ENCODE data around the gene CNIH3. TPM values are rescaled to one million over a fixed set of nuclear protein-coding genes. Genes with fewer than 3 reads are reported as not detected.

Gene CNIH3
- total RNA-seq, 4 donors from 2014 or later, result 1.9 to 7.0 (median 4.0) TPM

DNA sequence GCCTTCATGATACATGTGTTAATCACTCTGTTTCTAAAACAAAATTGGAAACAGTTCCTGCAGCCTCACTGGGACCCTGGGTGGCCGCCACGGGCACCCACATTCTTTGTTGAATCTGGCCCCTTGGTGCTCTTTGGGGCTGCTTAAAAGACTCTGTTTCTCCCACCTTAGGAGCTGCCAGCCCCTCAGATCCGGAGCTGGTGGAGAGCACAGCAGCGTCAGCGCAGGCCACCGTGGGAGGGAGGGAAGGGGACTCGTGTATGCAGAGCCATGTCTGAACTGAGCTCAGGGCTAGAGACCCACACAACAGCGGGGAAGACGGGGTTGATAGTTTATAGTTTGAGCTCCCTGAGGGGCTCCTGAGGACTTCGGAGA lies 121.2 kb downstream of the CNIH3 start:
- 68 to 72% methylated on average over 10 of the region's 10 CpGs for WGBS, 2 donors
- no peak for DNase-seq
- Histone ChIP-seq H3K36me3 (no peaks in the 10 kb centered on the region), H3K27ac (no peak overlapping the region), H3K9me3 (no peaks in the 10 kb centered on the region), H3K4me1 (peaks cover 0 to 12% of the 10 kb centered on the region in 2 donors), H3K27me3 (no peaks in the 10 kb centered on the region), H3K4me3 (replicated peaks in 1 of 3) (no peak overlapping the region)
- intact Hi-C loops (cut with DNase I), result no loop called here
- no peak for TF ChIP-seq POLR2A (IDR thresholded peaks at IDR 0.05)
- TF ChIP-seq, protein P1, sequence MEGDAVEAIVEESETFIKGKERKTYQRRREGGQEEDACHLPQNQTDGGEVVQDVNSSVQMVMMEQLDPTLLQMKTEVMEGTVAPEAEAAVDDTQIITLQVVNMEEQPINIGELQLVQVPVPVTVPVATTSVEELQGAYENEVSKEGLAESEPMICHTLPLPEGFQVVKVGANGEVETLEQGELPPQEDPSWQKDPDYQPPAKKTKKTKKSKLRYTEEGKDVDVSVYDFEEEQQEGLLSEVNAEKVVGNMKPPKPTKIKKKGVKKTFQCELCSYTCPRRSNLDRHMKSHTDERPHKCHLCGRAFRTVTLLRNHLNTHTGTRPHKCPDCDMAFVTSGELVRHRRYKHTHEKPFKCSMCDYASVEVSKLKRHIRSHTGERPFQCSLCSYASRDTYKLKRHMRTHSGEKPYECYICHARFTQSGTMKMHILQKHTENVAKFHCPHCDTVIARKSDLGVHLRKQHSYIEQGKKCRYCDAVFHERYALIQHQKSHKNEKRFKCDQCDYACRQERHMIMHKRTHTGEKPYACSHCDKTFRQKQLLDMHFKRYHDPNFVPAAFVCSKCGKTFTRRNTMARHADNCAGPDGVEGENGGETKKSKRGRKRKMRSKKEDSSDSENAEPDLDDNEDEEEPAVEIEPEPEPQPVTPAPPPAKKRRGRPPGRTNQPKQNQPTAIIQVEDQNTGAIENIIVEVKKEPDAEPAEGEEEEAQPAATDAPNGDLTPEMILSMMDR (IDR thresholded peaks at IDR 0.05), result no peak

DNA sequence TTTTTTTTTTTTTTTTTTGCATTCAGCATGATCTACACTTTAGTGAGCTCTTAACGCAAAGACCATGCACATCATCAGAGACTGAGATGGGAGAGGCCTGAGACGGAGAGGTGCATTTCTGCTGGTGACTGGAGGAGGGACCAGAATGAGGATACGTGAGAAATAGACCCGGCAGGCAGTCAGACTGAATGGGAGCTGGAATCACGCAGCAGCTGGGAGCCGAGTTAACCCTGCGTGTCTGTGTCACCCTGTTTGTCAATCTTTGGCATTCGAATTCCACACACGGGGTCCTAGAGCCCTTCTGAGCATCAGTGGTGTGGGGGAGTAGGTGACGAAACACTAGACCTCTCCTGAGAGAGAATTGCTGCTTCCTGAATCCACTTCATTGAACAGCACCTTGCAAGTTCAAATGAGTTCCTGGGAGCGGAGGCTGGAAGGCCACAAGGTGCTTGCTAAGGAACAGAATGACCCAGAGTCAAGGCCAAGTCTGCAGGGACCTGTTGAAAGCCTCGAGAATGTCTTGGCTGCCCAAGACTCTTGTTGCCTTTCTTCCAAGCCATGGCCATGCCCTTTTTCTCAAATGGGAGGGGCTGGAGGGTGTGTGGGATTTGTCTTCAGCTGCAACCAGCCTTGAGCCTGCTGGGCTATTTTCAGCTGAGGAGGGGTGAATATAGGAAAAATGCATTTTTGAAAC lies 123.3 kb downstream of the CNIH3 start:
- TF ChIP-seq, protein P1 (IDR thresholded peaks at IDR 0.05), result no peak
- no peak for TF ChIP-seq POLR2A (IDR thresholded peaks at IDR 0.05)
- peaks cover 0 to 5% of the 10 kb centered on the region in 2 donors for H3K4me1 ChIP-seq
- no peak for DNase-seq
- H3K27ac ChIP-seq, result no peak overlapping the region
- H3K36me3 ChIP-seq, result no peaks in the 10 kb centered on the region
- H3K27me3 ChIP-seq, result no peaks in the 10 kb centered on the region
- WGBS, 2 donors, result 82 to 87% methylated on average over 12 of the region's 12 CpGs
- H3K9me3 ChIP-seq, result no peaks in the 10 kb centered on the region
- no peak overlapping the region for H3K4me3 ChIP-seq (replicated peaks in 1 of 3)
- intact Hi-C loops (cut with DNase I), result no loop called here

DNA sequence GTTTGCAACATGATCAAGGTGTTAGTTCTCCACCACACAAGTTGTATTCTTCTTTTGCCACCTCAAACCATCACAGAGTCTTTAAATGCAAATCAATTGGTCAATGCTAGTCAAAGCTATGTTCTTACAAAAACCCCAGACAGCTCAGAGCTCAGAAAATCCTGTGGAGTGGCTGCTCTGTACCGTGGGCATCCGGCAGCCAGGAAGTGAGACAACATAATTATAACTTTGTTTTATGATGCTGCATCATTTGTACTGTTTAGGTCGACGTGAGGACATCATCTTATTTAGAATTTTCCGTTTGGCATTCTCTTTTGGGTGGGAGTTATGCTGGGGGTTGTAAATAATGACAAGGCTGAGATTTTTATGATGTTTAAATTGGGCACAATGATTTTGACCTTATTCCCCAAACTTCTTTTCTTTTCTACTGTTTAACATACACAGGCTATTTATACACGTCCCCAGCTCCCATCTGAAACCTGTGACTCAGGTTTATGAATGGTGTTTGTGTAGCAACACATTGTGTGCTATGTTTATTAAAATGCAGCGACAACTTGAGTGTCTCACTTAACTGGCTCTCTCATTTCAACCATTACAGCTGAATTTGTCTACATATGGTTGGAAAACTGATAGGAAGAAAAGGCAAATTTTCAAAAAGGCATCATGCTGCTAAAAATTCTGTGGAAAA lies 124.0 kb downstream of the CNIH3 start:
- no peak for TF ChIP-seq POLR2A (IDR thresholded peaks at IDR 0.05)
- TF ChIP-seq, protein P1 (IDR thresholded peaks at IDR 0.05), result no peak
- H3K27ac ChIP-seq, result no peak overlapping the region
- H3K4me3 ChIP-seq (replicated peaks in 1 of 3), result no peak overlapping the region
- intact Hi-C loops (cut with DNase I), result no loop called here
- 84 to 90% methylated on average over 7 of the region's 7 CpGs for WGBS, 2 donors
- H3K36me3 ChIP-seq, result no peaks in the 10 kb centered on the region
- no peaks in the 10 kb centered on the region for H3K9me3 ChIP-seq
- peaks cover 0 to 5% of the 10 kb centered on the region in 2 donors for H3K4me1 ChIP-seq
- DNase-seq, result no peak
- no peaks in the 10 kb centered on the region for H3K27me3 ChIP-seq

DNA sequence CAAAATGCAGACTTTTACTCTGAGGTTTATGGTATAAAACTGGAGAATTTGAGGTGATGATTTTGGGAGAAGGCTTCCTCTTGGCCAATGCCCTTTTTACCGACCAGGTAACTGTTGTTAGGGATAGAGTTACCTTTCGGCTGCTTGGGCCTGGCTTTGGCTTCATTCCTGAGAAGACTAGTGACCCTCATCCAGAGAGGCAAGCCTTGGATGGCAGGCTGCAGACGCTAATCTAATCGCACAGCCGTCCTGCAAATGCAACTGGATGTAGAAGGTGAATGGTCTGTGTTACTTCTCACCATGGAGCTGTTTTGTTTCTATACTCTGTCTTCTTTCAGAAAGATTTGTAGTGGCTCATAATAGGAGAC lies 124.6 kb downstream of the CNIH3 start:
- Histone ChIP-seq H3K27me3 (no peaks in the 10 kb centered on the region), H3K27ac (no peak overlapping the region), H3K36me3 (no peaks in the 10 kb centered on the region), H3K4me1 (peaks cover 0 to 5% of the 10 kb centered on the region in 2 donors), H3K9me3 (no peaks in the 10 kb centered on the region), H3K4me3 (replicated peaks in 1 of 3) (no peak overlapping the region)
- no peak for TF ChIP-seq POLR2A (IDR thresholded peaks at IDR 0.05)
- TF ChIP-seq, protein P1 (IDR thresholded peaks at IDR 0.05), result no peak
- intact Hi-C loops (cut with DNase I), result no loop called here
- no peak for DNase-seq
- WGBS, 2 donors, result 83 to 87% methylated on average over 5 of the region's 5 CpGs

DNA sequence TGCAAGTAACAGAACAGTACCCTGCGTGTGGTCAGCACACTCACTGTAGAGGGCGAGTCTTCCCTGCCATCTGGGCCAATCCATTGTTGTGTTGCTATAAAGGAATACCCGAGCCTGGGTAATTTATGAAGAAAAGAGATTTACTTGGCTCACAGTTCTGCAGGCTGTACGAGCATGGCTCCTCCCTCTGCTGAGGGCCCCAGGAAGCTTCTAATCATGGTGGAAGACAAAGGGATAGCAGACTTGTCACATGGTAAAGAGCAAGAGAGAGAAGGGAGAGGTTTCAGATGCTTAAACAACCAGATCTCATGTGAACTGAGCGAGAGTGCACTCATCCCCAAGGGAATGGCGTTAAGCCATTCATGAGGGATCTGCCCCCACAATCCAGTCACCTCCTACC lies 126.2 kb downstream of the CNIH3 start:
- Histone ChIP-seq H3K9me3 (no peaks in the 10 kb centered on the region), H3K4me3 (replicated peaks in 1 of 3) (no peak overlapping the region), H3K36me3 (no peaks in the 10 kb centered on the region), H3K27ac (no peak overlapping the region), H3K27me3 (no peaks in the 10 kb centered on the region), H3K4me1 (peaks cover 0 to under 1% of the 10 kb centered on the region in 2 donors)
- 94% methylated on average over 6 of the region's 6 CpGs for whole genome bisulfite sequencing, 2 donors
- TF ChIP-seq POLR2A (IDR thresholded peaks at IDR 0.05), result no peak
- TF ChIP-seq, protein P1 (IDR thresholded peaks at IDR 0.05), result no peak
- intact Hi-C loops (cut with DNase I), result no loop called here
- no peak for DNase-seq
